GM18858 (cell line): Measurements from ENCODE around the gene PLEKHA1.

Experiments
- ATAC-seq: cut with Tn5 transposase; IDR thresholded peaks from one replicate; pipeline ENCODE4 v1.9.1; 2021; ENCODE audit not compliant: unreplicated experiment

Gene PLEKHA1

GRCh38 chr10:122375679-122376160, 1.2 kb downstream of the PLEKHA1 start:
- ATAC-seq, result no peak

GRCh38 chr10:122376364-122376961, 2.0 kb downstream of the PLEKHA1 start:
- ATAC-seq, result no peak

- no peak for ATAC-seq
Measured at GRCh38 chr10:122379041-122379440, 4.5 kb downstream of the PLEKHA1 start.

GRCh38 chr10:122379537-122379936, 5.0 kb downstream of the PLEKHA1 start:
- no peak for ATAC-seq

- ATAC-seq, result no peak
Measured at GRCh38 chr10:122380703-122381102, 6.2 kb downstream of the PLEKHA1 start.

- ATAC-seq, result no peak
Measured at GRCh38 chr10:122381680-122382079, 7.2 kb downstream of the PLEKHA1 start.

GRCh38 chr10:122386514-122386913, 12.0 kb downstream of the PLEKHA1 start:
- no peak for ATAC-seq

GRCh38 chr10:122387572-122387971, 13.1 kb downstream of the PLEKHA1 start:
- ATAC-seq, result no peak

GRCh38 chr10:122388287-122388997, 13.9 kb downstream of the PLEKHA1 start:
- no peak for ATAC-seq

- ATAC-seq, result no peak
Measured at GRCh38 chr10:122390271-122390670, 15.8 kb downstream of the PLEKHA1 start.

GRCh38 chr10:122390679-122391078, 16.2 kb downstream of the PLEKHA1 start:
- no peak for ATAC-seq

- ATAC-seq, result no peak
Measured at GRCh38 chr10:122391875-122392274, 17.4 kb downstream of the PLEKHA1 start.

- no peak for ATAC-seq
Measured at GRCh38 chr10:122392835-122393234, 18.3 kb downstream of the PLEKHA1 start.

GRCh38 chr10:122393288-122393687, 18.8 kb downstream of the PLEKHA1 start:
- no peak for ATAC-seq

- no peak for ATAC-seq
Measured at GRCh38 chr10:122402548-122403131, 28.1 kb downstream of the PLEKHA1 start.

GRCh38 chr10:122404576-122404975, 30.1 kb downstream of the PLEKHA1 start:
- no peak for ATAC-seq

GRCh38 chr10:122407375-122408125, 33.0 kb downstream of the PLEKHA1 start:
- no peak for ATAC-seq

- ATAC-seq, result no peak
Measured at GRCh38 chr10:122413327-122413726, 38.8 kb downstream of the PLEKHA1 start.

- ATAC-seq, result no peak
Measured at GRCh38 chr10:122417667-122418066, 43.2 kb downstream of the PLEKHA1 start.

- ATAC-seq, result no peak
Measured at GRCh38 chr10:122419016-122419415, 44.5 kb downstream of the PLEKHA1 start.

- no peak for ATAC-seq
Measured at GRCh38 chr10:122419876-122420623, 45.5 kb downstream of the PLEKHA1 start.
